Fibroblast of peridontal ligament (primary cell): ENCODE results near the gene ACSS1.

Source experiments
- DNase-seq: peaks from one replicate; pipeline ENCODE4 v3.0.0-alpha.2; 2010; ENCODE audit errors: extremely low read depth

The ACSS1 gene

DNA sequence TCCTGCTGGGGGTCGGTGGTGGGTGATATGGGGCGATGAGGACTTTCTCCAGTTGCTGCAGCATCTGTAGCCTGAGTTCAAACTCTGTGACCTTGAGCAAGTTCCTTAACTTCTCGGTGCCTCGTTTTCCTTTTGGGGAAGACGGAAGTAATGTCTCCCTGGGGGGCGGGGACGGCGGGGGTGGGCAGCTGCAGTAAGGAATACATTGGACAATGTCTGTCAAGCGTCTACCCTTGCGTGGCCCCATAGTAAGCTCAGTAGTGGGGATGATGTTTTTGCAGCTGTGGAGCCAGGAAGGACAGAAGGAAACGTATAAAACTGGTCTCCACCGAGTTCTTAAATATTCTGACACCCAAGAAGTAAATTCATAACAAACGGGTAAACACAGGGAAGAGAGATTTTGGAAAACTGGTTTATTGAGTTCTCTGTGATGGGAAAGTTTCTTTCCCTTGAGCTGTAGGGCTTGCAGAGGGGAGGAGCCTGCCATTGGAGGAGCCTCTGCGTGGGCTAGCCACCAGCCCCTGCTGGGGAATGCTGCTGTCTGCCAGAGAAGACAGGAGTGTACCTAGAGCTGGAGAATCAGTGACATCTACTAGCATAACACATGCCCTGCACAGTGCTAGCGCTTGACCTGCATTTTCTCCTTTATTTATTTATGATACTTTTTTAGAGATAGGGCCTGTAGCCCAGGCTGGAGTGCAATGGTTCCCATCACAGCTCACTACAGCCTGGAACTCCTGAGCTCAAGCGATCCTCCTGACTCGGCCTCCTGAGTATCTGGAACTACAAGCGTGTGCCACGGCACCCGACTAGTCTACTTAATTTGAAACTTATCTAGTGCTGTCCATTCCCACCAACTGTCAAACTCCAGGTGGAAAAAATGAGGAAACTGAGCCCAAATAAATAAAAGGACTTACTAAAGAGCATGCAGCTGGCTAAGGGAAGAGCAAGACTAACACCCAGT is 1.2 kb upstream of the ACSS1 start:
- no peak for DNase-seq

GRCh38 chr20:25057234-25058050 is 497 bp downstream of the ACSS1 start:
- DNase-seq: peak; percentile 22

GRCh38 chr20:25056690-25057233 is 1.2 kb downstream of the ACSS1 start:
- DNase-seq: no peak

DNA sequence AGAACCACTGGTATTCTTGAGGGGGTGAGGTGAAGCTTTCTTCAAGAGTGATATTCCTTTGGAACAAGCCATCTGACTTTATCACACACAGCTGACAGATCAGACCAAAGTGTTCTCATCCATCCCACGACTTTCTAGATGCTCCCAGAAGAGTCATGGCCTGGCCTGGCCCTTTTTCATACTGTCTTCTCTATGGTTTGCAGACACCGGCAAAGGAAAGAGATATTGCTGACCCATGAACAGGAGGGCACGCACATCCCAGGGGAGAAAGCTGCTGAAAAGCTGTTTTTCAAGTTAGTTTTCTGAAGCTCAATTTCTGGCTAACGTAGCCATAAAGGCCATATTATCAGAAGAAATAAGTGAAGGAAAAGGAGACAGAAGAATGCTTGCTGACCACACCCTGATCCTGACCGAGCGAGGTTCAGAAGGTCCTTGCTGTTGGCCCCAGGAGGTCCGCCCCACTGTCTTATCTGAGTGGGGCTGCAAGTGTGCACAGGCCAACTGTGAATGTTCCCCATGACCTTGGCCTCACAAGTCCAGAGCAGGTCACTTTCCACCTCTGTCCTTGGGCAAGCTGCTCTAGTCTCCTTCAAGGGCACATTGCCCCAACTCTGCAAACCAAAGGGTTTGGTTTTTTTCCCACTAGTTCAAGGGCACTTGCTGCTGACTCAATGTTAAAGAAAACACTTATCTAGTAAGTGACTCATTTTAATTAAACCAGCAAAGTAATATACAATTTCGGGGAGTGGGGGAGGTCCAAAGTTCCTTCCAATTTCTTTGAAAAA is 2.0 kb downstream of the ACSS1 start:
- peak; percentile 26 for DNase-seq

GRCh38 chr20:25054995-25055629 is 2.8 kb downstream of the ACSS1 start:
- peak; percentile 45 for DNase-seq

DNA sequence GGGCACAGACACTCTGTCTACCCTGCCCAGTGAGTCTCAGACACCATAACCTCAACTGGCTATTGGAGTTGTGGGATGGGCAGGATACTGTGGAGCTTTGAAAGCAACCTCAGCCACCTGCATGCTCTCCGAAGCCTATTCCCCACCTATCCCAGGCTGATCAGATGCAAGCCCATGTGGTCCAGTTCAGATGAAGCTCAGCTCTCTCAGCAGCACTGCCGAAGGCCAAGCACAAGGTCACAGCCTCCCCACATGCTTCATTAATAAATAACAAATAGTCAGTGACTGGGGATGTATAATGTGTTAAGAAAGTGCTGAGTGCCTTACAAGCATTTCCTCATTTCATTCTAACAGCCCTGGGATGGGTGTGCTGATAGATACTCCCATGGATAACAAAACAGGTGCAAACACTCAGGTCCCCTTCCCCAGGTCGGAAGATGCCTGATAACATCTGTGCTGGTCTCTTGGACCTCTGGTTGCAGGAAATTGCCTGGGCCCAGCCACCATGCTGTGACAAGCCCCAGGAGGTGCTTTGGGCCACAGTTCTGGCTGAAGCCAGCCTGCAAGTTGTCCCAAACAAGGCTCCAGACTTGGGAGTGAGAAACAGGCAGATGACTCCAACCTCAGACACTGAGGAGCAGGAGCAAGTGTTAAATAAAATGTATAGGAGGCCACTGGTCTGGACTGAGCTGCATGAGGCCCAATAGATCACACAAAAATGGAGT is 3.7 kb downstream of the ACSS1 start:
- DNase-seq: no peak

- peak; percentile 86 for DNase-seq
Measured at GRCh38 chr20:25053255-25054031, 4.5 kb downstream of the ACSS1 start.

DNA sequence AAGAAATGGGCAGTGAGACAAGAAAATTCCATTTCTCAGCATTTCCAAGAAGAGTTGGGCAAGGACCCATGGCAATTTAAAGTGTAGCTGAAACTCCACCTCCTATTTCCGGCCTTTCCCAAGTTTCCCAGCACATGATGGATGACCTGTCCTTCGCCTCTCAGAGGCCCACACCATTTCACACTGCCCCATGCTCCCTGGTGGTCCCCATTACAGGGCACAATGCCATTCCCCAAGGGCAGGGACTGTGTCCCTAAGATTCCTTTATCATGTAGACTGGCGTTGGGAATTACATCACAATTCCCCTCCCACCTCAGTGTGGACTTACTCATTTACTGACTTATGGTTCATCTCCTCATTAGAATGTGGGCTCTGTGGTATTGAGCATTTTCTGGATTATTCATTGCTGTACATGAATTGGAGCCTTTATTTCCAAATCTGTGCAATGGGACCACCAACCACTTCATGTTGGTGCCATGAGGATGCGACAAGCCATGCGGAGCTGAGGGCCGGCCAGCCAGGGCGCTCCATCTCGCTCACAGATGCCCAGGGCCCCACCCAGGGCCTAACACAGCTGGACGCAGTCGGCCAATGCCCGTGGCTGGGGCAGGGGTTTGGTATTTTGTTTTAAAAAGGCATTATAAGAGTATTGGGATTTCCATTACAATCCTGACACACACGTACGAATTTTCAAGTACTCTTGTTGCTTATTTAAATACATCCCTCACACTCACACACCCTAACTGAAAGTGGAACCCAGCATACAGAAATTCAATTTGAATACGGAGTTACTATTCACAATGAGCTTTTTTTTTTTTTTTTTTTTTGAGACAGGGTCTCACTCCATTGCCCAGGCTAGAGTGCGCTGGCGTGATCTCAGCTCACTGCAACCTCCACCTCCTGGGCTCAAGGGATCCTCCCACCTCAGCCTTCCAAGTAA is 5.4 kb downstream of the ACSS1 start:
- DNase-seq: peak; percentile 79

DNA sequence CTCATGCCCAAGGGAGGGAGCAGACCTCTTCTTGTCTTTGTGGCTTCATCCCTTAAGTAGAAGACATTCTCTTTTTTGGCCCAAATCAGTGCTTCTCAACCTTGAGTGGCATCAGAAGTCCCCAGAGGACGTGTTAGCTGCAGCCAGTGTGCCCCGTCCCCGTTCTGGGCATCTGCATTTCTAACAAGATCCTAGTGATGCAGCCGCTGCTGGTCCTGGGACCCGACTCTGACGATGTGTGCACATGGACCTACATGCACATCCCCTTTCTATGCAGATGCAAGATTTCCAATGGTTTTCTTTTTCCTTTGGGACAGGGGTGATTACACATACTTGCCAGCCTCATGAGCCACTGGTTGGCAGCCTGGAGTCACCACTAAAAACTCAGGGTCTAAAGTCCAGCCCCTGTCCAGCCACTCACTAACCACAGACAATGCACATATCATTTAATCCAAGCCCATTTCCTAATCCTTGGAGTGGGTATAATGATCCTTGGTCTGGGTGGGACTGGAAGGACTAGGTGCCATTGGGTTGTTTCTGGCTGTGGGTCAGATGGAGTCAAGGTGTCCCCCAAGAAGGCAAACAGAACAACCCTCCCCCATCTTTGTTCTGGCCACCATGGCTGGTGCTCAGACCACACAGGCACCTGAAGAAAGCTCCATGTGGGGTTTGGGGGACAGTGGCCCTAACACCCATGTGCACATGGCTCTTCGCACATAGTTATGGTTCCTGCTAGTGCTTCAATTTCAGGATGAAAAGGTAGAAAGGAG is 6.4 kb downstream of the ACSS1 start:
- no peak for DNase-seq

GRCh38 chr20:25050501-25051350 is 7.2 kb downstream of the ACSS1 start:
- no peak for DNase-seq

- no peak for DNase-seq
Measured at GRCh38 chr20:25050082-25050481, 7.9 kb downstream of the ACSS1 start.

DNA sequence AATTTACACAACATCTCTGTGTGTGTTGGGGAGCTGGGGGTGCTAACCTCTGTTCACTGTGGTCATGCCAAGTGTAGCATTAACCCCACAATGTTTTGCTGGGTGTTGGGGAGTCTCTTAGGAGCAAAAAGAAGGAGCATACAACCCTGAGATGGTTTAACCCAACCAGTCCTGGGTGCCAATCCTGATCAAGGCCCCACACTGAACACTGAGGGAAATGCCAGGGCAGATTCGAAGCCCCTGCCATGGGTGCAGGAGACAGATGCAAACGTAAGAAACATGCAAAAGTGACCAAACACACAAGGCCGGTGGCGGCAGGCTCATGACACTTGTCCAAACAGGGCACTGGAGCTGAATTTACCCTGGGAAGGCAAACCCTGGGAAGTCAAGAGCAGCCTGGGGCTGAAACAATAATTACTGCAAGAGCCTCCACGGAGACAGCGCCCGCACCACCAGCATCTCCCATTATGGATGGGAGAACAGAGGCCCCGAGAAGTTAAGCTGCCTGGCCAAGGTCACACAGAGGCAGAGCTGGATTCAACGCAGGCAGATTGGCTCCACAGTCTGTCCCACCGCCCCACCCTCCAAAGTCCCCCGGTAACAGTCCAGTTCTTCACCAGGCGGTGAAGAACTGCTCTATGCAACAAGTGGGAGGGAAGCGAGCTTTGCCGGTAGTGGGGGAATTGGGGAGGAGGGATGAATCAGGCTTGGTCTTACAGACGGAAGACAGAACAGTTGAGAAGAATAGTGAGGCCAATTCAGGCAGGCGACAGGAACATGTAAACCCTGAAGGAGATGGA is 8.5 kb downstream of the ACSS1 start:
- no peak for DNase-seq

DNA sequence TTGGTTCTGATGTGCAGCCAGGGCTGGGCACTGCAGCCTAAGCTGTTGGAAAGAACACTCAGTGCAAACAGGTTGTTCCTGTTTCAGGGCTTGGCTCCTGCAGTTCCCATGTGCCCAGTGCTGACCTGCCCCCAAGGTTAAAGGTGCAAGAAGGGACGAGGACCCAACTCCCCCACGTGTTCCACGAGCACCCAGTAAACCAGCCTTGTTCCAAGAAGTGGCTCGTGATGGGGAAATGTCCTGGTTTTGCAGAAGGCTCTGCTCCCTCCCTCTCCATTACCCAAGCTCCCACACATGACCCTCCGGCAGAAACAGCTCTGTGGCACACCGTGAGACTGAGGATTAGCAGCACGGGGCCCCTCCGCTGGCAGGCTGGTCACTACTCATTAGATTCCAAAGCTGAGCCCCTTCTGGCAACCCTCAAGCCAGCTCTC is 9.4 kb downstream of the ACSS1 start:
- no peak for DNase-seq

GRCh38 chr20:25047766-25048165 is 10.2 kb downstream of the ACSS1 start:
- DNase-seq: no peak

GRCh38 chr20:25046736-25047666 is 10.9 kb downstream of the ACSS1 start:
- DNase-seq: no peak
